LNCaP clone FGC (cell line): Measurements from ENCODE around the gene HESX1.

ENCODE experiments used
- DNase-seq: peaks from one replicate; pipeline ENCODE4 v3.0.0-alpha.2; 2011; ENCODE audit warnings: low read depth
- H3K4me3 ChIP-seq: 2 replicates; pipeline ENCODE4 v1.5.1; 2011; ENCODE audit warnings: mild to moderate bottlenecking, low read depth, low read length, control low read depth
- CTCF ChIP-seq: IDR thresholded peaks from 2 replicates; pipeline ENCODE4 v1.5.1; 2012; ENCODE audit warnings: mild to moderate bottlenecking; ENCODE audit not compliant: control insufficient read depth, insufficient read depth; ENCODE audit errors: extremely low read depth

HESX1 gene

GRCh38 chr3:57155310-57155643 is 44.5 kb downstream of the HESX1 start:
- H3K4me3 ChIP-seq, result no peak overlapping the region
- TF ChIP-seq CTCF, result no peak
- no peak for DNase-seq

- no peak overlapping the region for H3K4me3 ChIP-seq
- no peak for DNase-seq
- no peak for TF ChIP-seq CTCF
Measured at GRCh38 chr3:57154470-57155309, 45.1 kb downstream of the HESX1 start.

DNA sequence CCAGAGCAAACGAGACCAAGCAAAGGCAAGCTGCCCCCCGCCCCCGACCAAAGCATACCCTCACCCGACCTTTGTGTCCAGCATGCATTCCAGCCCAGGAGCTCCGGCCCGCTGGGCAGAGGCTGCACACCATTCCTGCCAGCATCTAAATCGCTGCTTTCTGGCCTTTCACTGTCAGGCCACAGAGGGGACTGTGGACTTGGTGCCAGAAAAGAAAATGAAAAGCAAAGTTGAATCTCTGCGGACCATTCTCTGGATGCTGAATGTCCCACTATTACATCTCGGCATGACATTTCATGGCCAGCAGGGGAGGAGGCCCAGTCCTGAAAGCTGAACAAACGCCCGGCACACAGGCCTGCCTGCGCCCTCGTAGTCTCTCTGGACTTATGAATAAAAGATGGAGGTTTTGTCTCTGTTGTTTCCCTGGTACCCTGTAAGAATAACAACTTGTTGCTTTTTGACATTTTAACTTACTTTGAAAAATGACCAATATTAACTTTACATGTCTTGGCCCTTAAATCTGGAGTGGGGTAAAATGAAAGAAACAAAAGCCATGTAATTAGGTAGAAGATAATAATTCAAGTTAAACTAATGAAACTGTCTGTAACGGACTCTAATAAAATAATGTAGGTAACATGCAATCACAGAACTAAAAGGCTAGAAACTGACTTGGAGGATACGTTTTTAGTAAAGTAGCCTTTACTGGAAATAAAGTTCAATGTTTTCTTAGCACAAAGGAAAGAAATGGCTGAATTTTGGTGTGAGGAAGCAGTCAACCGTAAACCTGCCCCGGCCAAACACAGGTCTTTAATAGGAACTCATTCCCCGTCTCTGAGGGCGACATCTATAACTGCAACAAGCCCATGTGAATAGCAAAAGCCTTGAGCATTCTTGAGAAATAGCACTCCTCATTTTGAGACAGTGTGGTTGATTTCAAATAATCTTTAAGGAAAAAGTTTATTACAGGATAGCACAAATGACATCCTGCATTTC is 47.3 kb downstream of the HESX1 start:
- DNase-seq, result no peak
- no peak overlapping the region for H3K4me3 ChIP-seq
- TF ChIP-seq CTCF, result no peak

DNA sequence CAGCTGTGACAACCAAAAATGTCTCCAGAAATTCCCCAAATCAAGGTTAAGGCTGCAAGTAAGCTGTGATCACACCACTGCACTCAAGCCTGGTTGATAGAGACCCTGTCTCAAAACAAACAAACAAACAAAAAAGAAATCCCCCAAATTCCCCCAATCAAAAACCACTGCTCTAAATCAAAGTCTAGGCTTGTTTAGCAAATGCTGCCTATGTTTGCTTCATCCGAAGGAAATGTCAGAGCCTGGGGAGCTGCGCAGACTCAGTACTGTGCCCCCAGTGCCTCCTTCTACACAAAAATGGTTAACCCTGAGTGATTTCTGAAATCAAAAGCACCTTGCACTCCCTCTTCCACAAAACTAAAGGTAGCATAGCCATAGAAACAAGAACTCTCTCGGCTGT is 48.0 kb downstream of the HESX1 start:
- TF ChIP-seq CTCF, result no peak
- no peak for DNase-seq
- no peak overlapping the region for H3K4me3 ChIP-seq

DNA sequence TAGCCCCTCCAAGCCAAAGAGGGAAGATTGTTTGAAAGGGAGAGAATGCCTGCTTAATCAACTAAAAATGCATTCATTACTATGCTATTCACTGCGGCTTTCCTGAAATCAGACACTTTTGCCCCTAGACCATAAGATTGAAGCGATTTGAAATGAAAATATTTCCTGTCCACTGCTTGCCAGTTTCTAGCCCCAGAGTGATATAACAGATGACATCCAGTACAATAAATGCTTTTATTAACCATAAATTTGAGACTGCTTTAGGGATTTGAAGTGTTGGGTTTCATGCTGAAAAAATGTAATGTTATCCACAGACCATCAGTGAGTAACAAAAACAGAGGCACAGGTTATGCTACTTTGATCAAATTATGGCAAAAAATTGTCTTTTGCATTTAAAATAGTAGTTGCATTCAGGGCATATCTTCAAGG is 48.7 kb downstream of the HESX1 start:
- no peak overlapping the region for H3K4me3 ChIP-seq
- TF ChIP-seq CTCF, result no peak
- DNase-seq, result no peak

DNA sequence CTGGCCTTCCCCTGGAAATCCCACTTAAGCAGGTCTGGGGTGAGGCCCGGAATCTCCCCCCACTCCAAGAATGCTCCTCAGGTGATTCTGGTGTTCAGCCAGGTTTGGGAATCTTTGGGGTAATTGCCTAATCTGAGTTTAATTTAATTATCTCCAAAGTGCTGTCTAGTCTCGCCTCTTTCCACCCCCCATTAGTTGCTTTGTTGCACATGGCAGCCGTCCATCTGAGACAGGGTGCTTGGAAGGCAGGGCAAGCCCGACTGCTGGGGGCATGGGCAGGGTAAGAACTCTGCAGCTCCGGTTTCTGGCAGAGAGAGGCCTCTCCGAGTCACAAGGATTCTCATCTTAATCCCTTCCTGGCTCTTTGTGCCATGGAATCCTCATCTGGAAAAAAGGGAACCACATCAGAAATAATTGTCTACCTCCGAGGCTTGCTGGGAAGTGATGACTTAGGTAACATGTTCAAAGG is 49.6 kb downstream of the HESX1 start:
- TF ChIP-seq CTCF, result no peak
- no peak overlapping the region for H3K4me3 ChIP-seq
- no peak for DNase-seq
